OCI-M1 (cell line): Measurements from ENCODE around the gene ACP4.
"Not testable (repeated sequence)": the region's sequence is repeated elsewhere in the genome, so short reads cannot be mapped to it uniquely, and the experiment has no call there.

ENCODE experiments used
- DNase-seq: peaks from one replicate; lab custom pipeline; 2025; lab: John Stamatoyannopoulos, UW

Gene ACP4

DNA sequence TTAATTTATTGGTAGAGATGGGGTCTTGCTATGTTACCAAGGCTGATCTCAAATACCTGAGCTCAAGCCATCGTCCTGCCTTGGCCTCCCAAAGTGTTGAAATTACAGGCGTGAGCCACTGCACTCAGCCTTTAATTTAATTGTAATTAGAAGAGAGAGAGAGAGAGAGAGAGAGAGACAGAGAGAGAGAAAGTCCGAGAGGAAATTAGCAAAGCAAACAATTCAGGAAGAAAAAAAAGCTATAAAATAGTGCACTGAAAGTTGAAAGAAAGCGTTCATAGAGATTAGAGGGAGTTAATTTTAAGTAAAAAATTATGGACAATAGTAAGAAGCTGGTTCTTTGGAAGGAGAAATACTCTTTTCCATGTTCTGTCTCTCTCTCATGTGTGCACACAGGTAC is 13.0 kb upstream of the ACP4 start:
- DNase-seq, result no peak

DNA sequence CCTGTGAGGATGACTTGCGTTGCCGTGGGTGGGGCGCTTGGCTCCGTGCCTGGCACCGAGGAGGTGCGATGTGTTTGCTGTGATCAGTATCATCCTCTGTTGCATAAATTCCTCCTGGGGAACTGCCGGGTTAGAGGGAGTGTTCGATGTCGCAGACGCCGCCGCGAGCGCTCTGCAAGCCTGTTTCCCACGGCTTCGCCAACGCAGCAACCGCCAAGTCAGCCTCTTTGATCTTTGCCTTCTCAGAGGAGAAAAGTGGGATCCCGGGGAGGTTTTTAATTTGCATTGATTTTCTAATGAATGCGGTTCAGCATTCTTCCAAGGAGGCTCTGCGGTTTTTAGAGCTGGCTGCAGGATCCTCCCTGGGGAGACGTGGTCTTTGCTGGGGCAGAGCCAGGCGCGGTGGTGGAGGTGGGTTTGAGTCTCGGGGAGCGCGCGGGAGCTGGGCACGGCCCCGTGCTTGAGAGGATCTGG is 12.3 kb upstream of the ACP4 start:
- peak; percentile 50 for DNase-seq

GRCh38 chr19:50778906-50779430 is 11.2 kb upstream of the ACP4 start:
- no peak for DNase-seq

DNA sequence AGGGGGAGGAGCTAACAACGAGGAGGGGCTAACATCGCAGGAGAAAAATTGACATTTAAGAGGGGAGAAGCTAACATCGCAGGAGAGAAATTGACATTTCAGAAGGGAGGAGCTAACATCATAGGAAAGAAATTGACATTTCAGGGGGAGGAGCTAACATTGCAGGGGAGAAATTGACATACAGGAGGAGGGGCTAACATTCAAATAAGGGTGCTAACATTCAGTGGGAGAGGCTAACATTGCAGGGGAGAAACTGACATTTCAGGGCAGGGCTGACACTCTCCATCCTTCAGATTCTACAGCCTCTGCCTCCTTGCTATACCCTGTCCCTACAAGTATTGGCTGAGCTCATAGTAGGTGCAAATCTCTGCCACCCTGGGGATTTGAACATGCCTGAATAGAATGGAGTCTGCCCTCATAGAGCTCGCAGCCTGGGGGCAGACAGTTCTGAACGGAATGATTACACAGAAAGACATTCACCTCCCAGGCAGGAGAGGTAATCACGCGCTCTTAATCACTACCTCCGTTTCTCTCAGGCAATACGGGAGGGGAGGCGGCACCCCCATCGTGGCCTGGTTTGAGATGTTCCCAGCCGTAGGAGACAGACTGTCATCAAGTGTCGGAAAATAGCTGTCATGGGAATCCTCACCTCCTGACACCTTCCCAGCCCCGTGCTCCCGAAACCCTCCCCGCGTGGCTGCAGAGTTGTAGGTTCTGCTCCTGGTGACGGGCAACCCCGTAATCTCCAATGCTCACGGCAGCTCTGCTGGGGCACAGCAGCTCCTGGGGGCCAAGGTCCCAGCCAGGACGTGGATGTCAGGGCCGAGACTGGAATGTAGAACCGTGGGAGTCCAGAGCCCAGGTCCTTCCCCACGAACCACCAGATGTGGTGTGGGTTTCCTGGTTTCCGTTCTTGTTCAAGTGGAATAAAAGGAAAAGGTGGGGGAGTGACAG is 10.4 kb upstream of the ACP4 start:
- DNase-seq, result no peak

DNA sequence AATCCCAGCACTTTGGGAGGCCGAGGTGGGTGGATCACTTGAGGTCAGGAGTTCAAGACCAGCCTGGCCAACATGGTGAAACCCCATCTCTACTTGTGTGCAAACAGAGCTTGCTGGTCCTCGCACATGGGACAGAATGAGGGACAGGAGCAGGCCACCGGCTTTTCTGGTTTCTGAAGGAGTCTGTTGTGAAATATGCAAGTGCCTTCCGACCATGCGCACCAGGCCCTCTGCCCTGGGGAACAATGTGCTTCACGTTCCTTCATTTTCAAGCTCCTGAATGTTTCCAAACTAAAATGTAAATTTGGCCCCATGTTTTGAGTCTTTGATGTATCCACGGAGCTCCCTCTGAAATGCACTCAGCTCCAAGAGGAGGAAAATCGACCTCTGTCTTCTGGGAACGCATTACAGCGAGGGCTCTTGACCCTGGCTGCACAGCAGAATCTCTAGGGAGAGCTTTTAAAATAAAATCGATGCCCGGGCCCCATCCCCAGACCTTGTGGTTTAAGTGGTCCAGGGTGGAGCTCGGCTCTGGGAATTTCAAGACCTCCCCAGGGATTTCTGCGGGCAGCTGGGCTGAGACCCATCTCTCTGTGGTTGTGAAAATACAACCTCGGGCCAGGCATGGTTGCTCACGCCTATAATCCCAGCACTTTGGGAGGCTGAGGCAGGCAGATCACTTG is 9.3 kb upstream of the ACP4 start:
- DNase-seq, result no peak

GRCh38 chr19:50783848-50784152 is 6.4 kb upstream of the ACP4 start:
- DNase-seq, result not testable (repeated sequence)

- DNase-seq, result no peak
Observed at GRCh38 chr19:50784710-50785109, 5.5 kb upstream of the ACP4 start.

DNA sequence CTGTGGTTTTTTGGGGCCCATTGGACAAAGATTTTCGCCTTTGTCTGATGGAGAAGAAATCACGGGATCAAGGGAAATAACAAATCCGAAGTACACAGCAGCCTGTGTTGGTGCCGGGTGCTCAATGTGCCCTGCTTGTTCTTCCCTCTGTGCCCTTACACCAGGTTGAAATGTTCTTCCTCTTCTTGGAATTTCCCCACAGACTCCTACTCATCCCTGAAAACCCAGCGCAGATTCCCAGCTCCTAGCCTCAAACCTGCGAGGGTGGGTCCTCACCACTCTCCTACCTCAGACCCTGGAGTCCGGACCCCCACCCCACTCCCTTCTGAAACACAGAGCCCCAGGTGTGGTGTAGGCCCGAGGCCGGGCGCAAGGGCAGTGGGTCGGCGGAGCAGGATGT is 4.9 kb upstream of the ACP4 start:
- DNase-seq, result no peak

- DNase-seq, result no peak
Observed at GRCh38 chr19:50790922-50791467, 780 bp downstream of the ACP4 start.

DNA sequence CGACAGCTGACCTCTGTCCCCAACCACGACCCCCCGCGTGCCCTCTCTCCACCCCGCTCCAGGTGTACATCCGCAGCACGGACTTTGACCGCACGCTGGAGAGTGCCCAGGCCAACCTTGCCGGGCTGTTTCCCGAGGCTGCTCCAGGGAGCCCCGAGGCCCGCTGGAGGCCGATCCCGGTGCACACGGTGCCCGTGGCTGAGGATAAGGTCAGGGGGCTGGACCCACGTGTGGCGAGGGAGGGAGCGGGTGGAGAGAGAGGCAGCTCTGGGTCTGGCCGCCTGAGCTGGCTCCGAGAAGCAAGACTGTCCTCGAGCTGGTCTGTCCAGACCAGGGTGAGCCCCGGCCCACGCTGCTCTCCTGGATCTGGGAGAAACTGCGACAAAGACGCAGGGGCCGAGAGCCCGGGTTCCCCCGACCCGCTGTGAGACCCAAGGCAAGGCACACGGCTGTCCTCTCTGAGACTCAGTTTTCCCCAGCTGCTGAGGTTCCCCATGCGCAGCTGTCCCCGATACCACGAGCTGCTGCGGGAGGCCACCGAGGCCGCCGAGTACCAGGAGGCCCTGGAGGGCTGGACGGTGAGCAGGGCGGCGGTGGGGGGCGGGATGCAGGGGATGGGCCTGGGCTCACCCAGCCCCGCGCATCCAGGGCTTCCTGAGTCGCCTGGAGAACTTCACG is 1.5 kb downstream of the ACP4 start:
- no peak for DNase-seq

GRCh38 chr19:50792272-50793250 is 2.3 kb downstream of the ACP4 start:
- DNase-seq, result no peak

GRCh38 chr19:50793558-50794065 is 3.4 kb downstream of the ACP4 start:
- no peak for DNase-seq

DNA sequence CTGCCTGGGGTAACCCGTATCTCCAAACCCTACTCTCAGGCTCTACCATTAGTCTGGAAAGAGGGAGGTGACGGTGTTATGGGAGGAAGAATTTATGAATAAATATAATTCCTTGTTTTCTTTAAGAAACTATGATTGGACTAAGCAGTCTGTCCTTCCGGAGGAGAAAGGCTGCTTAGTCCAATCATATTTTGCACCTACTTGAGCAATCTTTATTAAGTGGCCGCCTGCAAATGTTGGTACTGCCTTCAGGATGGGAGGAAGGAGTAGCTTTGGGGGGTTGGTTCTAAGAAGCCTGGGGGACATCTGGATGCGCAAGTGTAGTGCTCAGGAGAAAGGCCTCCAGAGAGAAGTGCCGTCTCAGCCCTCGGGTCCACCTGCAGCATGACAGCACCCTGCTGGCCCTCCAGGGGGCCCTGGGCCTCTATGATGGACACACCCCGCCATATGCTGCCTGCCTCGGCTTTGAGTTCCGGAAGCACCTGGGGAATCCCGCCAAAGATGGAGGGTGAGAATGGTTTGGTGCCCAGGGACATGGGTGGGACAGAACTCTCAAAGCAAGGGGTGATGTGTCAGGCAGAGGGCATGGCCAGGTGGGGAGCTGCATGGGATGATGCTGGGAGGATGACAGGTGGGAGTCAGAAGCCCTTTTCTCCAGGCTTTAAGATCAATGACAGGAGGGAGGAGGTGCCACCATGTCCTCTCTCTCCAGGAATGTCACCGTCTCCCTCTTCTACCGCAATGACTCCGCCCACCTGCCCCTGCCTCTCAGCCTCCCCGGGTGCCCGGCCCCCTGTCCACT is 4.1 kb downstream of the ACP4 start:
- peak; percentile 58 for DNase-seq

- peak; percentile 37 for DNase-seq
Observed at GRCh38 chr19:50794876-50795663, 4.9 kb downstream of the ACP4 start.

DNA sequence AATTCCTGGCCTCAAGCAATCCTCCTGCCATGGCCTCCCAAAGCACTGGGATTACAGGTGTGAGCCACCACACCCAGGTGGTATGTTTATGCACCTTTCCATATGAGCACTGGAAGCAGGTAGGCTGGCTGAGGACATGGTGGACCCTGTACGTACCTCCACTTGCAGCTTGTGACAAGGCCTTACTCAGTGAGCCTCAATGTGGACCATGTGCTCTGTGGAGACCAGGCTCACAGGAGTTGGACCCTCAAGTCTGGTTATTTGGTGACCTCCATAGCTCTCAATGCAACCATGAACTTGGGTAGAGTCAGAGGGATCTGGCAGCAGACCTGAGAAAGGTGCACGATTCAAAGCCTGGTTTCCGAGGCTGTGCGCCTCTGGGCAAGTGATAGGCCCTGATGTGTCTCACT is 5.5 kb downstream of the ACP4 start:
- DNase-seq, result peak; percentile 41

GRCh38 chr19:50796128-50796633 is 6.0 kb downstream of the ACP4 start:
- DNase-seq, result peak; percentile 43

- DNase-seq, result no peak
Observed at GRCh38 chr19:50796634-50797428, 6.6 kb downstream of the ACP4 start.

DNA sequence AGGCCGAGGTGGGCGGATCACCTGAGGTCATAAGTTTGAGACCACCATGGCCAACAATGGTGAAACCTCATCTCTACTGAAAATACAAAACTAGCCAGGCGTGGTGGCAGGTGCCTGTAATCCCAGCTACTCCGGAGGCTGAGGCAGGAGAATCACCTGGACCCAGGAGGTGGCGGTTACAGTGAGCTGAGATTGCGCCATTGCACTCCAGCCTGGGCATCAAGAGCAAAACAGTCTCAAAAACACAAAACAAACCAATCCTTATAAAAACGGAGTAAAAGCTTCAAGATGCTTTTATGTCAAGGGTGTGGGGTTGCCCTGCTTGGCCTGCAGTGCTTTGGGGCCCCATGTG is 7.2 kb downstream of the ACP4 start:
- DNase-seq, result no peak
